OCI-LY7 (cell line): ENCODE data around the gene CEP170B.

ENCODE experiments used
- EZH2phosphoT487 ChIP-seq: fragments of 200-600 bp; sonication (generic); IDR thresholded peaks from 2 replicates; pipeline ENCODE4 v1.6.1; 2018; ENCODE audit warnings: low read depth, borderline replicate concordance, mild to moderate bottlenecking, mixed run types, antibody characterized with exemption, low read length, moderate library complexity, mixed read lengths
- TF ChIP-seq, protein P1 (sequence below): fragments of 200-600 bp; sonication (generic); conservative IDR thresholded peaks from 2 replicates; pipeline ENCODE4 v1.5.1; 2014; ENCODE audit warnings: mild to moderate bottlenecking, antibody characterized with exemption, low read length, moderate library complexity, mixed read lengths

DNA sequence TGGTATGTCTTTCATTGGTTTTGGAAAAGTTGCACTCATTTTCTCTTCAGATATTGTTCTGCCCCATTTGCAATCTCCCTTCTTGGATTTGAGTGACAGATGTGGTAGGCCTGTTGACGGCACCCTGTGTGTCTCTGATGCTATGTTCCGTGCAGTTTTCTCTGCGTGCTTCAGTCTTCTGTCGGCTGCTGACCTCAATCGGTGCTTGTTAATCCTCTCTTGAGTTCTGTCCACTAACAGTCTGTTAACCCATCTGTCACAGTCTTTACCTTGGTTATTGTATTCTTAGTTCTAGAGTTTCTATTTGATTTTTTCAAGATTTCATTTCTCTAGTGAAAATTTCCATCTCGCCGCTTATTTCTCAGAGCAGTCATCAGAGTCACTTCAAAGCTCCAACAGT is 38.9 kb downstream of the CEP170B start:
- no peak for TF ChIP-seq EZH2phosphoT487
- TF ChIP-seq, protein P1, sequence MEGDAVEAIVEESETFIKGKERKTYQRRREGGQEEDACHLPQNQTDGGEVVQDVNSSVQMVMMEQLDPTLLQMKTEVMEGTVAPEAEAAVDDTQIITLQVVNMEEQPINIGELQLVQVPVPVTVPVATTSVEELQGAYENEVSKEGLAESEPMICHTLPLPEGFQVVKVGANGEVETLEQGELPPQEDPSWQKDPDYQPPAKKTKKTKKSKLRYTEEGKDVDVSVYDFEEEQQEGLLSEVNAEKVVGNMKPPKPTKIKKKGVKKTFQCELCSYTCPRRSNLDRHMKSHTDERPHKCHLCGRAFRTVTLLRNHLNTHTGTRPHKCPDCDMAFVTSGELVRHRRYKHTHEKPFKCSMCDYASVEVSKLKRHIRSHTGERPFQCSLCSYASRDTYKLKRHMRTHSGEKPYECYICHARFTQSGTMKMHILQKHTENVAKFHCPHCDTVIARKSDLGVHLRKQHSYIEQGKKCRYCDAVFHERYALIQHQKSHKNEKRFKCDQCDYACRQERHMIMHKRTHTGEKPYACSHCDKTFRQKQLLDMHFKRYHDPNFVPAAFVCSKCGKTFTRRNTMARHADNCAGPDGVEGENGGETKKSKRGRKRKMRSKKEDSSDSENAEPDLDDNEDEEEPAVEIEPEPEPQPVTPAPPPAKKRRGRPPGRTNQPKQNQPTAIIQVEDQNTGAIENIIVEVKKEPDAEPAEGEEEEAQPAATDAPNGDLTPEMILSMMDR: no peak
